Left ventricle myocardium inferior (tissue), 1 donor: ENCODE results near the gene PHLDB3. TPM values are rescaled to one million over a fixed set of nuclear protein-coding genes. Genes with fewer than 3 reads are reported as not detected.

Experiments
- DNase-seq: peaks from one replicate; pipeline ENCODE4 v3.0.0-alpha.2; 2020
- H3K27ac ChIP-seq: fragments of 200-600 bp; replicated peaks from 2 replicates; pipeline ENCODE4 v1.8.0; 2021
- H3K27me3 ChIP-seq: fragments of 200-600 bp; 2 replicates; pipeline ENCODE4 v1.8.0; 2021; ENCODE audit warnings: low read depth
- H3K36me3 ChIP-seq: fragments of 200-600 bp; 2 replicates; pipeline ENCODE4 v1.8.0; 2021
- H3K4me1 ChIP-seq: fragments of 200-600 bp; 2 replicates; pipeline ENCODE4 v1.8.0; 2021
- H3K4me3 ChIP-seq: fragments of 200-600 bp; 2 replicates; pipeline ENCODE4 v1.8.0; 2021; ENCODE audit warnings: mild to moderate bottlenecking, moderate library complexity
- H3K9me3 ChIP-seq: fragments of 200-600 bp; replicated peaks from 2 replicates; pipeline ENCODE4 v1.8.0; 2021
- CTCF ChIP-seq: fragments of 200-600 bp; IDR thresholded peaks from 2 replicates; pipeline ENCODE4 v1.8.0; 2021; ENCODE audit warnings: antibody characterized with exemption, mild to moderate bottlenecking, borderline replicate concordance
- intact Hi-C: fragments of 100-400 bp; cut with micrococcal nuclease; formaldehyde crosslinking; loops from one replicate; pipeline ENCODE4 v1.11.0; 2022
- total RNA-seq: library from RNA; stranded (reverse); fragmentation: NEBNext Ultra II Directional; extraction: Animal tissue kit (Norgen Biotek cat#: 25700); gene quantifications from one replicate; pipeline ENCODE4 v1.2.1, GENCODE V29; 2021
- donor health status: DM: no; HTN: yes; CAD: no; lungs with severe emphysema.

The PHLDB3 gene
- total RNA-seq, 1 donor from 2014 or later: 4.5 TPM

DNA sequence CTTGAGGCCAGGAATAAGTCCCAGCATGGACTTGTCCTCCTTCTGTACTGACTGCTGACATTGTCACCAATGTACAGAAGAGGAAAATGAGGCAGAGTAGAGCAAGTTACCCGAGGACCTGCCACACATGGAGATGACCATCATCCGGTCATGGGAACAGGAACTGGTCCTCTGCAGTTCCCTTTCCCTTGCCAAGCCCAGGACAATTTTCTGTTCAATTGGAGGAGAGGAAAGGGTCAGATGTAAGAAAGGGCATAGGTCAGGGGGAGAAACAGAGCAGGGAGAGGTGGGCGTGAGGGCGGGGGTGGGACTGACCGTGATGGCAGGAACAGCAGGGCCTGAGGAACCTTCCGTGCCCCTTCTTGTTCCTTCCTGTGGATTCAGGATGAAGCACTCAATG is 18.6 kb downstream of the PHLDB3 start:
- Histone ChIP-seq H3K36me3 (no peaks in the 10 kb centered on the region), H3K4me1 (no peaks in the 10 kb centered on the region), H3K9me3 (no peaks in the 10 kb centered on the region), H3K27me3 (no peaks in the 10 kb centered on the region), H3K27ac (no peak overlapping the region), H3K4me3 (no peak overlapping the region)
- intact Hi-C loops: no loop called here
- DNase-seq: no peak
- no peak for TF ChIP-seq CTCF

DNA sequence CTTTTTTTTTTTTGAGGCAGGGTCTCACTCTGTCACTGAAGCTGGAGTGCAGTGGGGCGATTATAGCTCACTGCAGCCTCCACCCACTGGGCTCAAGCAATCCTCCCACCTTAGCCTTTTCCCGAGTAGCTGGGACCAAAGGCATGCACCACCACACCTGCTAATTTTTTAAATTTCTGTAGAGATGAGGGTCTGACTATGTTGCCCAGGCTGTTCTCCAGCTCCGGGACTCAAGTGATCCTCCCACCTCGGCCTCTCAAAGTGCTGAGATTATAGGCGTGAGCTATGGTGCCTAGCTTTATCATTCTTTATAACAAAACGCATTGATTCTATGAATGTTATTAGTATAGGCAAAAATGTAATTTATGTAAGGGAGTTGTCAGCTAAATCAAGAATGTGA is 21.3 kb downstream of the PHLDB3 start:
- Histone ChIP-seq H3K27me3 (no peaks in the 10 kb centered on the region), H3K36me3 (no peaks in the 10 kb centered on the region), H3K4me3 (no peak overlapping the region), H3K27ac (no peak overlapping the region), H3K4me1 (no peaks in the 10 kb centered on the region), H3K9me3 (no peaks in the 10 kb centered on the region)
- no peak for TF ChIP-seq CTCF
- intact Hi-C loops: no loop called here
- DNase-seq: no peak

- H3K4me1 ChIP-seq: no peaks in the 10 kb centered on the region
- no peak for DNase-seq
- no peak for TF ChIP-seq CTCF
- H3K27me3 ChIP-seq: no peaks in the 10 kb centered on the region
- intact Hi-C loops: no loop called here
- no peak overlapping the region for H3K4me3 ChIP-seq
- H3K27ac ChIP-seq: no peak overlapping the region
- H3K36me3 ChIP-seq: no peaks in the 10 kb centered on the region
- H3K9me3 ChIP-seq: no peaks in the 10 kb centered on the region
These were observed 22.4 kb downstream of the PHLDB3 start for GRCh38 chr19:43482193-43482592.

GRCh38 chr19:43481701-43482100 is 22.8 kb downstream of the PHLDB3 start:
- intact Hi-C loops: no loop called here
- Histone ChIP-seq H3K9me3 (no peaks in the 10 kb centered on the region), H3K27me3 (no peaks in the 10 kb centered on the region), H3K4me3 (no peak overlapping the region), H3K27ac (no peak overlapping the region), H3K36me3 (no peaks in the 10 kb centered on the region), H3K4me1 (no peaks in the 10 kb centered on the region)
- TF ChIP-seq CTCF: no peak
- DNase-seq: no peak

DNA sequence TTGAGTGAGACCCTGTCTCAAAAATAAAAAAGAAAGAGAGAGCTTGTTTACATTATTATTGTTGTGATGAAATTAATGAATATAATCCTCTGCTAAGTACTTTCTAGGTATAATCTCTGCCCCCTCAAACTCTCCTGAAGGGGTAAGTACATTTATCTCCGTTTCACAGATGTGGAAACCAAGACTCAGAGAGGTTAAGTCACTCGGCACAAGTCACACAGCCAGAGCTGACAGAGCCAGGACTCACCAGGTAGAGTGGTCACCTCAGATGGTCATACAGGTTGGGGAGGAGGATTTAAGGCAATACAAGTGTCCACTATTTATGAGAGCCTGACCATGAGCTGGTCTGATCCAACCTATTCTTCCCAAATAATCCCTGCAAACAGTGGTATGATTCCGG is 24.0 kb downstream of the PHLDB3 start:
- H3K4me3 ChIP-seq: no peak overlapping the region
- no peak for DNase-seq
- H3K4me1 ChIP-seq: peaks cover 2% of the 10 kb centered on the region
- H3K9me3 ChIP-seq: no peaks in the 10 kb centered on the region
- intact Hi-C loops: no loop called here
- no peaks in the 10 kb centered on the region for H3K27me3 ChIP-seq
- H3K27ac ChIP-seq: no peak overlapping the region
- H3K36me3 ChIP-seq: no peaks in the 10 kb centered on the region
- no peak for TF ChIP-seq CTCF
